ENCODE results near the gene TAF8.

The TAF8 gene

GRCh38 chr6:42025066-42025844, 25.1 kb upstream of the TAF8 start:
- no peak overlapping the region for H2BK15ac ChIP-seq (ENCODE audit: low read length)
- no peak overlapping the region for H3K9ac ChIP-seq (ENCODE audit: low read depth, low read length, poor library complexity)
- H2AFZ ChIP-seq (ENCODE audit: low read length), result no peak overlapping the region
- no peak overlapping the region for H2BK5ac ChIP-seq (ENCODE audit: low read length)
- no peaks in the 10 kb centered on the region for H3K4me1 ChIP-seq (ENCODE audit: control insufficient read depth in 2 of 2, insufficient read depth in 1 of 2, low read depth in 1 of 2, low read length in 2 of 2)
- no peaks in the 10 kb centered on the region for H3K36me3 ChIP-seq (replicated peaks in 1 of 2; ENCODE audit: control insufficient read depth in 2 of 2, insufficient read depth in 2 of 2, low read length in 2 of 2)
- H3K4ac ChIP-seq (ENCODE audit: low read length), result no peak overlapping the region
- no CpG with 5 or more reads among the region's 11 CpGs for WGBS, 2 donors (ENCODE audit: extremely low coverage in 2 of 2, insufficient read length in 2 of 2, insufficient replicate concordance in 1 of 2)
- H2AK5ac ChIP-seq (ENCODE audit: low read depth, low read length), result no peak overlapping the region
- H3K18ac ChIP-seq (ENCODE audit: low read length), result no peak overlapping the region
- no peak overlapping the region for H4K91ac ChIP-seq (ENCODE audit: low read depth, low read length, poor library complexity)
- H3K14ac ChIP-seq (ENCODE audit: low read length), result no peak overlapping the region
- no peaks in the 10 kb centered on the region for H3K27me3 ChIP-seq (ENCODE audit: control insufficient read depth in 3 of 3, insufficient read depth in 3 of 3, low read depth in 1 of 3, low read length in 3 of 3)
- DNase-seq (ENCODE audit: low spot score), result no peak
- H2BK120ac ChIP-seq (ENCODE audit: low read depth, low read length), result no peak overlapping the region
- H3K4me2 ChIP-seq (ENCODE audit: insufficient read depth, low read length, poor library complexity, severe bottlenecking), result no peak overlapping the region
- no peaks in the 10 kb centered on the region for H3K9me3 ChIP-seq (replicated peaks in 1 of 2; ENCODE audit: control insufficient read depth in 2 of 2, insufficient read depth in 1 of 2, low read depth in 1 of 2, low read length in 2 of 2)
- H3K27ac ChIP-seq (replicated peaks; ENCODE audit: low read length), result no peak overlapping the region
- no peak overlapping the region for H4K8ac ChIP-seq (ENCODE audit: low read depth, low read length)
- no peak overlapping the region for H3K23ac ChIP-seq (ENCODE audit: low read depth, low read length, poor library complexity)
- H2BK12ac ChIP-seq (ENCODE audit: low read length), result no peak overlapping the region
- H3K79me1 ChIP-seq (ENCODE audit: low read depth, low read length), result no peaks in the 10 kb centered on the region
- no peak overlapping the region for H3K4me3 ChIP-seq (ENCODE audit: low read length in 2 of 2)

DNA sequence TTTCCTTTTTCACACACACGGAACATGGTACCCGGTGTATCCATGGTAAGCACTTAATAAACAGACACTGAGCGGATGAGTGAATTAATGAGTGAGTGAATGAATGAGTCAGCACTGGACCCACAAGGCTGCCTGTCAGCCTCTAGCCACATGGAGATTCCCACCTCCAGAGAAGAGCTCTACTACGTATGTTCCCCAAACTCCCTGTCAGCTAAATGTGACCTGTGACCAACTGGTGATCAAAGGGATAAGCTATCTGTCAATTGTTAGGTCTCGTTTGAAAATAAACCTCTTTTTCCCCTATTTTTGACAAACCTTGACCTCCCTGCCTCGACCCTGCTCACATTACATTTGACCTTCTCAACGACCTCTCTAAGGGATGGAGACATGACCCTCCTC, 24.5 kb upstream of the TAF8 start:
- no CpG with 5 or more reads among the region's 7 CpGs for WGBS, 2 donors (ENCODE audit: extremely low coverage in 2 of 2, insufficient read length in 2 of 2, insufficient replicate concordance in 1 of 2)
- Histone ChIP-seq H2AFZ (ENCODE audit: low read length) (no peak overlapping the region), H3K9ac (ENCODE audit: low read depth, low read length, poor library complexity) (no peak overlapping the region), H3K27ac (replicated peaks; ENCODE audit: low read length) (no peak overlapping the region), H3K27me3 (ENCODE audit: control insufficient read depth in 3 of 3, insufficient read depth in 3 of 3, low read depth in 1 of 3, low read length in 3 of 3) (no peaks in the 10 kb centered on the region), H3K14ac (ENCODE audit: low read length) (no peak overlapping the region), H3K4me3 (ENCODE audit: low read length in 2 of 2) (no peak overlapping the region), H3K18ac (ENCODE audit: low read length) (no peak overlapping the region), H3K36me3 (replicated peaks in 1 of 2; ENCODE audit: control insufficient read depth in 2 of 2, insufficient read depth in 2 of 2, low read length in 2 of 2) (no peaks in the 10 kb centered on the region), H4K8ac (ENCODE audit: low read depth, low read length) (no peak overlapping the region), H4K91ac (ENCODE audit: low read depth, low read length, poor library complexity) (no peak overlapping the region), H3K23ac (ENCODE audit: low read depth, low read length, poor library complexity) (no peak overlapping the region), H3K4me1 (ENCODE audit: control insufficient read depth in 2 of 2, insufficient read depth in 1 of 2, low read depth in 1 of 2, low read length in 2 of 2) (peaks cover 0 to 2% of the 10 kb centered on the region in 2 donors), H2BK5ac (ENCODE audit: low read length) (no peak overlapping the region), H2AK5ac (ENCODE audit: low read depth, low read length) (no peak overlapping the region), H2BK15ac (ENCODE audit: low read length) (no peak overlapping the region), H2BK120ac (ENCODE audit: low read depth, low read length) (no peak overlapping the region), H3K79me1 (ENCODE audit: low read depth, low read length) (no peaks in the 10 kb centered on the region), H3K4me2 (ENCODE audit: insufficient read depth, low read length, poor library complexity, severe bottlenecking) (no peak overlapping the region), H3K4ac (ENCODE audit: low read length) (no peak overlapping the region), H3K9me3 (replicated peaks in 1 of 2; ENCODE audit: control insufficient read depth in 2 of 2, insufficient read depth in 1 of 2, low read depth in 1 of 2, low read length in 2 of 2) (no peaks in the 10 kb centered on the region), H2BK12ac (ENCODE audit: low read length) (no peak overlapping the region)
- DNase-seq (ENCODE audit: low spot score), result no peak

GRCh38 chr6:42026540-42026939, 23.8 kb upstream of the TAF8 start:
- Histone ChIP-seq H3K9ac (ENCODE audit: low read depth, low read length, poor library complexity) (no peak overlapping the region), H3K27me3 (ENCODE audit: control insufficient read depth in 3 of 3, insufficient read depth in 3 of 3, low read depth in 1 of 3, low read length in 3 of 3) (no peaks in the 10 kb centered on the region), H2BK5ac (ENCODE audit: low read length) (no peak overlapping the region), H3K36me3 (replicated peaks in 1 of 2; ENCODE audit: control insufficient read depth in 2 of 2, insufficient read depth in 2 of 2, low read length in 2 of 2) (no peaks in the 10 kb centered on the region), H4K8ac (ENCODE audit: low read depth, low read length) (no peak overlapping the region), H3K14ac (ENCODE audit: low read length) (no peak overlapping the region), H3K4me2 (ENCODE audit: insufficient read depth, low read length, poor library complexity, severe bottlenecking) (no peak overlapping the region), H2AK5ac (ENCODE audit: low read depth, low read length) (no peak overlapping the region), H3K18ac (ENCODE audit: low read length) (no peak overlapping the region), H3K4me1 (ENCODE audit: control insufficient read depth in 2 of 2, insufficient read depth in 1 of 2, low read depth in 1 of 2, low read length in 2 of 2) (peaks cover 0 to 6% of the 10 kb centered on the region in 2 donors), H3K23ac (ENCODE audit: low read depth, low read length, poor library complexity) (no peak overlapping the region), H2BK15ac (ENCODE audit: low read length) (no peak overlapping the region), H4K91ac (ENCODE audit: low read depth, low read length, poor library complexity) (no peak overlapping the region), H3K4ac (ENCODE audit: low read length) (no peak overlapping the region), H2BK120ac (ENCODE audit: low read depth, low read length) (no peak overlapping the region), H3K79me1 (ENCODE audit: low read depth, low read length) (no peaks in the 10 kb centered on the region), H3K9me3 (replicated peaks in 1 of 2; ENCODE audit: control insufficient read depth in 2 of 2, insufficient read depth in 1 of 2, low read depth in 1 of 2, low read length in 2 of 2) (no peaks in the 10 kb centered on the region), H2AFZ (ENCODE audit: low read length) (no peak overlapping the region), H3K4me3 (ENCODE audit: low read length in 2 of 2) (no peak overlapping the region), H2BK12ac (ENCODE audit: low read length) (no peak overlapping the region), H3K27ac (replicated peaks; ENCODE audit: low read length) (no peak overlapping the region)
- DNase-seq (ENCODE audit: low spot score), result no peak
- WGBS, 2 donors (ENCODE audit: extremely low coverage in 2 of 2, insufficient read length in 2 of 2, insufficient replicate concordance in 1 of 2), result no CpG with 5 or more reads among the region's 4 CpGs

- H3K4me3 ChIP-seq (ENCODE audit: low read length in 2 of 2), result no peak overlapping the region
- no peak for DNase-seq (ENCODE audit: low spot score)
- no peak overlapping the region for H3K4ac ChIP-seq (ENCODE audit: low read length)
- no peak overlapping the region for H3K9ac ChIP-seq (ENCODE audit: low read depth, low read length, poor library complexity)
- peaks cover 0 to 6% of the 10 kb centered on the region in 2 donors for H3K4me1 ChIP-seq (ENCODE audit: control insufficient read depth in 2 of 2, insufficient read depth in 1 of 2, low read depth in 1 of 2, low read length in 2 of 2)
- no peak overlapping the region for H2BK5ac ChIP-seq (ENCODE audit: low read length)
- H4K91ac ChIP-seq (ENCODE audit: low read depth, low read length, poor library complexity), result no peak overlapping the region
- H2AK5ac ChIP-seq (ENCODE audit: low read depth, low read length), result no peak overlapping the region
- H3K23ac ChIP-seq (ENCODE audit: low read depth, low read length, poor library complexity), result peak overlapping the region; percentile 29
- no peak overlapping the region for H2BK15ac ChIP-seq (ENCODE audit: low read length)
- no peak overlapping the region for H3K18ac ChIP-seq (ENCODE audit: low read length)
- no peak overlapping the region for H4K8ac ChIP-seq (ENCODE audit: low read depth, low read length)
- no peak overlapping the region for H3K27ac ChIP-seq (replicated peaks; ENCODE audit: low read length)
- H3K79me1 ChIP-seq (ENCODE audit: low read depth, low read length), result no peaks in the 10 kb centered on the region
- no peak overlapping the region for H2BK120ac ChIP-seq (ENCODE audit: low read depth, low read length)
- no peak overlapping the region for H3K4me2 ChIP-seq (ENCODE audit: insufficient read depth, low read length, poor library complexity, severe bottlenecking)
- no peaks in the 10 kb centered on the region for H3K36me3 ChIP-seq (replicated peaks in 1 of 2; ENCODE audit: control insufficient read depth in 2 of 2, insufficient read depth in 2 of 2, low read length in 2 of 2)
- WGBS, 2 donors (ENCODE audit: extremely low coverage in 2 of 2, insufficient read length in 2 of 2, insufficient replicate concordance in 1 of 2), result no CpG with 5 or more reads among the region's 17 CpGs
- no peaks in the 10 kb centered on the region for H3K27me3 ChIP-seq (ENCODE audit: control insufficient read depth in 3 of 3, insufficient read depth in 3 of 3, low read depth in 1 of 3, low read length in 3 of 3)
- H3K9me3 ChIP-seq (replicated peaks in 1 of 2; ENCODE audit: control insufficient read depth in 2 of 2, insufficient read depth in 1 of 2, low read depth in 1 of 2, low read length in 2 of 2), result no peaks in the 10 kb centered on the region
- H3K14ac ChIP-seq (ENCODE audit: low read length), result no peak overlapping the region
- H2BK12ac ChIP-seq (ENCODE audit: low read length), result no peak overlapping the region
- no peak overlapping the region for H2AFZ ChIP-seq (ENCODE audit: low read length)
Measured at GRCh38 chr6:42028234-42029061, 21.9 kb upstream of the TAF8 start.

Data from neuronal stem cell (in vitro differentiated cells).